ENCODE measurements around the gene SLC6A1.

The SLC6A1 gene

GRCh38 chr3:10956986-10957385, 35.6 kb upstream of the SLC6A1 start:
- TF ChIP-seq, protein P1, sequence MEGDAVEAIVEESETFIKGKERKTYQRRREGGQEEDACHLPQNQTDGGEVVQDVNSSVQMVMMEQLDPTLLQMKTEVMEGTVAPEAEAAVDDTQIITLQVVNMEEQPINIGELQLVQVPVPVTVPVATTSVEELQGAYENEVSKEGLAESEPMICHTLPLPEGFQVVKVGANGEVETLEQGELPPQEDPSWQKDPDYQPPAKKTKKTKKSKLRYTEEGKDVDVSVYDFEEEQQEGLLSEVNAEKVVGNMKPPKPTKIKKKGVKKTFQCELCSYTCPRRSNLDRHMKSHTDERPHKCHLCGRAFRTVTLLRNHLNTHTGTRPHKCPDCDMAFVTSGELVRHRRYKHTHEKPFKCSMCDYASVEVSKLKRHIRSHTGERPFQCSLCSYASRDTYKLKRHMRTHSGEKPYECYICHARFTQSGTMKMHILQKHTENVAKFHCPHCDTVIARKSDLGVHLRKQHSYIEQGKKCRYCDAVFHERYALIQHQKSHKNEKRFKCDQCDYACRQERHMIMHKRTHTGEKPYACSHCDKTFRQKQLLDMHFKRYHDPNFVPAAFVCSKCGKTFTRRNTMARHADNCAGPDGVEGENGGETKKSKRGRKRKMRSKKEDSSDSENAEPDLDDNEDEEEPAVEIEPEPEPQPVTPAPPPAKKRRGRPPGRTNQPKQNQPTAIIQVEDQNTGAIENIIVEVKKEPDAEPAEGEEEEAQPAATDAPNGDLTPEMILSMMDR (IDR thresholded peaks at IDR 0.05; ENCODE audit: borderline replicate concordance, insufficient read depth, low read depth, low read length), result no peak

GRCh38 chr3:10957976-10958749, 34.4 kb upstream of the SLC6A1 start:
- TF ChIP-seq, protein P1 (IDR thresholded peaks at IDR 0.05; ENCODE audit: borderline replicate concordance, insufficient read depth, low read depth, low read length), result no peak
- H3K4me3 ChIP-seq (ENCODE audit: low read depth, low read length), result no peak overlapping the region

More at GRCh38 chr3:10956986-10957385, 35.6 kb upstream of the SLC6A1 start:
- no peak overlapping the region for H3K4me3 ChIP-seq (ENCODE audit: low read depth, low read length)

DNA sequence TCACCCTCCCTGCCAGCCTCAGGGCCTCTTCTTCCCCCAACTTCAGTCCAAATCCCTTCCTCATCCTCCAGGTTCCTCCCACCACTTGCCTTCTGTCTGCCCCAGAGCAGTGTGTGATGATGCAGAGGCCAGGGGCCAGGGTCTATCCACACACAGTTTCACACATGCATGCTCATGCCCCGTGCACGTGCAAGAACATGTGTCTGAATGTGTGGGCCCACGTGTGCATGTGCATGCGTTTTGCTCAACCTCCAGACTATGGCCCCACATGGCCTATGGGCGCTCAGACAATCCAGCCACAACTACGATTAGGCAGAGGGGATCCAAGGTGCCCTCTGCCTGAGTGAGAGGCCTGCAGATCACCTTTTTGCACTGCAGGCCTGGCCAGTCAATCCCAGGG, 32.3 kb upstream of the SLC6A1 start:
- TF ChIP-seq, protein P1 (IDR thresholded peaks at IDR 0.05; ENCODE audit: borderline replicate concordance, insufficient read depth, low read depth, low read length), result no peak
- no peak overlapping the region for H3K4me3 ChIP-seq (ENCODE audit: low read depth, low read length)

- TF ChIP-seq, protein P1 (IDR thresholded peaks at IDR 0.05; ENCODE audit: borderline replicate concordance, insufficient read depth, low read depth, low read length), result no peak
- H3K4me3 ChIP-seq (ENCODE audit: low read depth, low read length), result no peak overlapping the region
Measured at GRCh38 chr3:10961921-10962320, 30.6 kb upstream of the SLC6A1 start.

GRCh38 chr3:10962481-10963036, 30.0 kb upstream of the SLC6A1 start:
- TF ChIP-seq, protein P1 (IDR thresholded peaks at IDR 0.05; ENCODE audit: borderline replicate concordance, insufficient read depth, low read depth, low read length), result no peak
- no peak overlapping the region for H3K4me3 ChIP-seq (ENCODE audit: low read depth, low read length)

GRCh38 chr3:10964537-10965167, 27.9 kb upstream of the SLC6A1 start:
- TF ChIP-seq, protein P1 (IDR thresholded peaks at IDR 0.05; ENCODE audit: borderline replicate concordance, insufficient read depth, low read depth, low read length), result no peak
- no peak overlapping the region for H3K4me3 ChIP-seq (ENCODE audit: low read depth, low read length)

Data from GM12875 (cell line).